A549 (cell line): ENCODE measurements around the gene SUPT5H.

Experiments used
- CBX8 ChIP-seq: fragments of 200-600 bp; sonication (generic); IDR thresholded peaks from 2 replicates; pipeline ENCODE4 v1.6.1; 2016
- EP300 ChIP-seq, 2 experiments: fragments of >200 bp; sonication (Bioruptor Twin); formaldehyde crosslinking; IDR thresholded peaks; 2 replicates in 1 of 2; 3 replicates in 1 of 2; pipeline ENCODE4 v1.6.1; 2016 to 2017
- FOXS1 ChIP-seq: fragments of 250-450 bp; sonication (Bioruptor Pico); IDR thresholded peaks from 2 replicates; pipeline ENCODE4 v1.5.0; 2020; ENCODE audit warnings: mild to moderate bottlenecking, moderate library complexity
- KDM5A ChIP-seq: fragments of 200-600 bp; sonication (generic); IDR thresholded peaks from 2 replicates; pipeline ENCODE4 v1.6.1; 2016; ENCODE audit warnings: antibody characterized with exemption, mild to moderate bottlenecking
- MAZ ChIP-seq: fragments of 150-350 bp; IDR thresholded peaks from 2 replicates; pipeline ENCODE4 v1.6.1; 2014; ENCODE audit warnings: antibody characterized with exemption, low read depth, low read length, borderline replicate concordance
- SREBF2 ChIP-seq: fragments of 450-650 bp; IDR thresholded peaks from 2 replicates; pipeline ENCODE4 v1.6.1; 2014; ENCODE audit warnings: mild to moderate bottlenecking, moderate library complexity
- TF ChIP-seq, protein P1 (sequence below): fragments of >200 bp; sonication (Bioruptor Twin); formaldehyde crosslinking; IDR thresholded peaks from 3 replicates; pipeline ENCODE4 v1.6.1; 2016
- TF ChIP-seq, protein P2 (sequence below): fragments of >200 bp; sonication (Bioruptor Twin); formaldehyde crosslinking; IDR thresholded peaks from 3 replicates; pipeline ENCODE4 v1.5.1; 2016

DNA sequence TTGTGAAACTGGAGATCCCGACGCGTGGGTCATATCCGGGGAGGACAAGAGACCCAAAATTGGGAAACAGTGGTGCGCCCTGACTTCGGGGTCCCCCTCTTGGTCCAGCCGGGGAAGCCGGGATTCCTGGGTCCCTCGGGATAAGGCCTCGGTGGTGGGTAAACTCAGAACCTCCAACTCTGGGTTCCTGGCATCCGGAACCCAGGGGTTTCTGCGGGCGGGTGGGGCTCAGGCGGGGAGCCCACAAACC lies 38.0 kb upstream of the SUPT5H start:
- TF ChIP-seq KDM5A (no peak), FOXS1 (CRISPR knock-in tag) (no peak), CBX8 (no peak), EP300 (IDR thresholded peaks at IDR 0.05) (no peak), MAZ (no peak), SREBF2 (no peak)
- TF ChIP-seq, protein P1, sequence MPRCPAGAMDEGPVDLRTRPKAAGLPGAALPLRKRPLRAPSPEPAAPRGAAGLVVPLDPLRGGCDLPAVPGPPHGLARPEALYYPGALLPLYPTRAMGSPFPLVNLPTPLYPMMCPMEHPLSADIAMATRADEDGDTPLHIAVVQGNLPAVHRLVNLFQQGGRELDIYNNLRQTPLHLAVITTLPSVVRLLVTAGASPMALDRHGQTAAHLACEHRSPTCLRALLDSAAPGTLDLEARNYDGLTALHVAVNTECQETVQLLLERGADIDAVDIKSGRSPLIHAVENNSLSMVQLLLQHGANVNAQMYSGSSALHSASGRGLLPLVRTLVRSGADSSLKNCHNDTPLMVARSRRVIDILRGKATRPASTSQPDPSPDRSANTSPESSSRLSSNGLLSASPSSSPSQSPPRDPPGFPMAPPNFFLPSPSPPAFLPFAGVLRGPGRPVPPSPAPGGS = no peak
- TF ChIP-seq, protein P2, sequence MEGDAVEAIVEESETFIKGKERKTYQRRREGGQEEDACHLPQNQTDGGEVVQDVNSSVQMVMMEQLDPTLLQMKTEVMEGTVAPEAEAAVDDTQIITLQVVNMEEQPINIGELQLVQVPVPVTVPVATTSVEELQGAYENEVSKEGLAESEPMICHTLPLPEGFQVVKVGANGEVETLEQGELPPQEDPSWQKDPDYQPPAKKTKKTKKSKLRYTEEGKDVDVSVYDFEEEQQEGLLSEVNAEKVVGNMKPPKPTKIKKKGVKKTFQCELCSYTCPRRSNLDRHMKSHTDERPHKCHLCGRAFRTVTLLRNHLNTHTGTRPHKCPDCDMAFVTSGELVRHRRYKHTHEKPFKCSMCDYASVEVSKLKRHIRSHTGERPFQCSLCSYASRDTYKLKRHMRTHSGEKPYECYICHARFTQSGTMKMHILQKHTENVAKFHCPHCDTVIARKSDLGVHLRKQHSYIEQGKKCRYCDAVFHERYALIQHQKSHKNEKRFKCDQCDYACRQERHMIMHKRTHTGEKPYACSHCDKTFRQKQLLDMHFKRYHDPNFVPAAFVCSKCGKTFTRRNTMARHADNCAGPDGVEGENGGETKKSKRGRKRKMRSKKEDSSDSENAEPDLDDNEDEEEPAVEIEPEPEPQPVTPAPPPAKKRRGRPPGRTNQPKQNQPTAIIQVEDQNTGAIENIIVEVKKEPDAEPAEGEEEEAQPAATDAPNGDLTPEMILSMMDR = no peak
